ENCODE measurements around the gene ASAH2. TPM values are rescaled to one million over a fixed set of nuclear protein-coding genes. Genes with fewer than 3 reads are reported as not detected.

Gene ASAH2
- total RNA-seq, 1 experiment from 2014 or later, result 10.7 TPM

DNA sequence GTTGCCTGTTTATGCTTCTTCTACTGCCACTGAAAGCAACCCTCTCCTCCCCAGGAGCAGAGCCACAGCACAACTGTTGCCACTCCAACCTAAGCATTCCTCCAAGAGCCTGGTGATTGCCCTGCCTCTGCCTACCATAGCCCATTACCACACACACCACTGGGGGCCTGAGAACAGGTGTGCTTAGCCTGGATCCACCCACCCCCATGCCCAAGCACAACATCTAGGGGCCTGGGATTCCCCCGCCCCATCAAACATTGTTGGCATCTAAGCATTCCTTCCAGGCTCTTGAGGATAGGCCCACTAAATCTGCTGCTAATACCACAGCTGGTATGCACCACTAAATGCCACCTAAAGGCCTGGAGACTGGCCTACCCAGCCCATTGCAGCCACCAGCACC lies 43.3 kb upstream of the ASAH2 start:
- Histone ChIP-seq H3K36me3 (ENCODE audit: control insufficient read depth in 1 of 2, insufficient read depth in 2 of 2, low read length in 2 of 2) (no peaks in the 10 kb centered on the region), H3K9me3 (ENCODE audit: control insufficient read depth in 1 of 2, insufficient read depth in 1 of 2, low read depth in 1 of 2, low read length in 2 of 2) (no peaks in the 10 kb centered on the region), H3K27ac (ENCODE audit: low read depth, low read length) (no peak overlapping the region), H3K4me3 (replicated peaks in 1 of 2; ENCODE audit: low read depth in 1 of 2, low read length in 2 of 2) (no peak overlapping the region), H3K79me2 (ENCODE audit: insufficient read depth, low read length) (no peaks in the 10 kb centered on the region), H2AFZ (ENCODE audit: low read depth, low read length, poor library complexity, severe bottlenecking) (no peak overlapping the region), H3K9ac (ENCODE audit: low read length) (no peak overlapping the region), H3K4me2 (ENCODE audit: low read length) (no peak overlapping the region), H4K20me1 (ENCODE audit: insufficient read depth) (no peaks in the 10 kb centered on the region), H3K4me1 (ENCODE audit: control insufficient read depth in 1 of 2, insufficient read depth in 2 of 2, low read length in 2 of 2) (no peaks in the 10 kb centered on the region), H3K9me2 (ENCODE audit: insufficient read depth) (no peaks in the 10 kb centered on the region), H3K27me3 (ENCODE audit: insufficient read depth, low read length) (no peaks in the 10 kb centered on the region)
- RAD21 ChIA-PET (ENCODE audit: low non-redundant PET in 1 of 2, low total read pairs in 2 of 2, uncharacterized antibody in 2 of 2, unreplicated experiment in 2 of 2), result no interaction called here
- no peak for TF ChIP-seq JUND (IDR thresholded peaks at IDR 0.05)
- TF ChIP-seq, protein P1, sequence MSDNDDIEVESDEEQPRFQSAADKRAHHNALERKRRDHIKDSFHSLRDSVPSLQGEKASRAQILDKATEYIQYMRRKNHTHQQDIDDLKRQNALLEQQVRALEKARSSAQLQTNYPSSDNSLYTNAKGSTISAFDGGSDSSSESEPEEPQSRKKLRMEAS (IDR thresholded peaks at IDR 0.05), result no peak
- TF ChIP-seq, protein P2, sequence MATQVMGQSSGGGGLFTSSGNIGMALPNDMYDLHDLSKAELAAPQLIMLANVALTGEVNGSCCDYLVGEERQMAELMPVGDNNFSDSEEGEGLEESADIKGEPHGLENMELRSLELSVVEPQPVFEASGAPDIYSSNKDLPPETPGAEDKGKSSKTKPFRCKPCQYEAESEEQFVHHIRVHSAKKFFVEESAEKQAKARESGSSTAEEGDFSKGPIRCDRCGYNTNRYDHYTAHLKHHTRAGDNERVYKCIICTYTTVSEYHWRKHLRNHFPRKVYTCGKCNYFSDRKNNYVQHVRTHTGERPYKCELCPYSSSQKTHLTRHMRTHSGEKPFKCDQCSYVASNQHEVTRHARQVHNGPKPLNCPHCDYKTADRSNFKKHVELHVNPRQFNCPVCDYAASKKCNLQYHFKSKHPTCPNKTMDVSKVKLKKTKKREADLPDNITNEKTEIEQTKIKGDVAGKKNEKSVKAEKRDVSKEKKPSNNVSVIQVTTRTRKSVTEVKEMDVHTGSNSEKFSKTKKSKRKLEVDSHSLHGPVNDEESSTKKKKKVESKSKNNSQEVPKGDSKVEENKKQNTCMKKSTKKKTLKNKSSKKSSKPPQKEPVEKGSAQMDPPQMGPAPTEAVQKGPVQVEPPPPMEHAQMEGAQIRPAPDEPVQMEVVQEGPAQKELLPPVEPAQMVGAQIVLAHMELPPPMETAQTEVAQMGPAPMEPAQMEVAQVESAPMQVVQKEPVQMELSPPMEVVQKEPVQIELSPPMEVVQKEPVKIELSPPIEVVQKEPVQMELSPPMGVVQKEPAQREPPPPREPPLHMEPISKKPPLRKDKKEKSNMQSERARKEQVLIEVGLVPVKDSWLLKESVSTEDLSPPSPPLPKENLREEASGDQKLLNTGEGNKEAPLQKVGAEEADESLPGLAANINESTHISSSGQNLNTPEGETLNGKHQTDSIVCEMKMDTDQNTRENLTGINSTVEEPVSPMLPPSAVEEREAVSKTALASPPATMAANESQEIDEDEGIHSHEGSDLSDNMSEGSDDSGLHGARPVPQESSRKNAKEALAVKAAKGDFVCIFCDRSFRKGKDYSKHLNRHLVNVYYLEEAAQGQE (IDR thresholded peaks at IDR 0.05; ENCODE audit: low read depth), result no peak
- no peak for TF ChIP-seq EGR1 (IDR thresholded peaks at IDR 0.05; ENCODE audit: low read depth)
- TF ChIP-seq ZFX (IDR thresholded peaks at IDR 0.05), result no peak
- no peak for TF ChIP-seq POLR2A (IDR thresholded peaks at IDR 0.05; ENCODE audit: borderline replicate concordance, extremely low read depth, insufficient read depth, insufficient read length)
- no peak for TF ChIP-seq FOSL1 (IDR thresholded peaks at IDR 0.05; ENCODE audit: low read depth)
- no peak for TF ChIP-seq SRF (IDR thresholded peaks at IDR 0.05; ENCODE audit: low read depth)
- no peak for TF ChIP-seq ZBTB33 (IDR thresholded peaks at IDR 0.05; ENCODE audit: extremely low read depth, insufficient replicate concordance, low read length)
- TF ChIP-seq ELF1 (IDR thresholded peaks at IDR 0.05; ENCODE audit: borderline replicate concordance, low read depth), result no peak
- TF ChIP-seq TCF7L2 (IDR thresholded peaks at IDR 0.05; ENCODE audit: borderline replicate concordance, extremely low read depth, insufficient read depth, insufficient read length), result no peak
- TF ChIP-seq CBX3 (IDR thresholded peaks at IDR 0.05; ENCODE audit: low read depth), result no peak
- TF ChIP-seq EZH2 (IDR thresholded peaks at IDR 0.05), result no peak
- no peak for TF ChIP-seq SP1 (IDR thresholded peaks at IDR 0.05; ENCODE audit: low read depth)
- TF ChIP-seq YY1 (IDR thresholded peaks at IDR 0.05; ENCODE audit: extremely low read depth, insufficient replicate concordance, low read depth, low read length), result no peak
- TF ChIP-seq RAD21 (IDR thresholded peaks at IDR 0.05; ENCODE audit: low read depth), result no peak
- TF ChIP-seq, protein P3, sequence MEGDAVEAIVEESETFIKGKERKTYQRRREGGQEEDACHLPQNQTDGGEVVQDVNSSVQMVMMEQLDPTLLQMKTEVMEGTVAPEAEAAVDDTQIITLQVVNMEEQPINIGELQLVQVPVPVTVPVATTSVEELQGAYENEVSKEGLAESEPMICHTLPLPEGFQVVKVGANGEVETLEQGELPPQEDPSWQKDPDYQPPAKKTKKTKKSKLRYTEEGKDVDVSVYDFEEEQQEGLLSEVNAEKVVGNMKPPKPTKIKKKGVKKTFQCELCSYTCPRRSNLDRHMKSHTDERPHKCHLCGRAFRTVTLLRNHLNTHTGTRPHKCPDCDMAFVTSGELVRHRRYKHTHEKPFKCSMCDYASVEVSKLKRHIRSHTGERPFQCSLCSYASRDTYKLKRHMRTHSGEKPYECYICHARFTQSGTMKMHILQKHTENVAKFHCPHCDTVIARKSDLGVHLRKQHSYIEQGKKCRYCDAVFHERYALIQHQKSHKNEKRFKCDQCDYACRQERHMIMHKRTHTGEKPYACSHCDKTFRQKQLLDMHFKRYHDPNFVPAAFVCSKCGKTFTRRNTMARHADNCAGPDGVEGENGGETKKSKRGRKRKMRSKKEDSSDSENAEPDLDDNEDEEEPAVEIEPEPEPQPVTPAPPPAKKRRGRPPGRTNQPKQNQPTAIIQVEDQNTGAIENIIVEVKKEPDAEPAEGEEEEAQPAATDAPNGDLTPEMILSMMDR (IDR thresholded peaks at IDR 0.05 in 2 of 3, conservative IDR thresholded peaks at IDR 0.05 in 1 of 3; ENCODE audit: borderline replicate concordance in 1 of 3, insufficient read depth in 1 of 3, low read depth in 2 of 3, low read length in 2 of 3), result no peak
- TF ChIP-seq EZH2phosphoT487 (IDR thresholded peaks at IDR 0.05; ENCODE audit: borderline replicate concordance), result no peak
- ATAC-seq (no peak), DNase-seq (ENCODE audit: low read depth, low spot score) (no peak)
- no TSS peak for BruUV-seq (replicated peaks)
- POLR2A ChIA-PET, result no interaction called here
- CTCF ChIA-PET, result no interaction called here
- intact Hi-C loops (cut with micrococcal nuclease), result no loop called here

All from HCT116 (cell line).